HCT116 (cell line): ENCODE results near the gene GRIK2. TPM values are rescaled to one million over a fixed set of nuclear protein-coding genes. Genes with fewer than 3 reads are reported as not detected.

Source experiments
- ATAC-seq: fragments of 200-7000 bp; cut with Tn5 transposase; 2 replicates; pipeline ENCODE4 v1.9.1; 2020; ENCODE audit warnings: mild to moderate bottlenecking, moderate library complexity
- BruUV-seq: library from RNA; stranded (reverse); fragments of 400-500 nt; replicated peaks from 2 replicates; lab custom pipeline; 2021; lab: Mats Ljungman, UMichigan
- CTCF ChIA-PET: fragments of 300-600 bp; sonication (Branson Sonifier 250); formaldehyde crosslinking; loops from one replicate; lab custom pipeline; 2021; ENCODE audit warnings: antibody characterized with exemption; lab: Charles Lee
- POLR2A ChIA-PET: fragments of 300-600, 350-600 bp; sonication (Branson Sonifier 250); formaldehyde crosslinking; loops from one replicate; lab custom pipeline; 2021; ENCODE audit warnings: antibody characterized with exemption; lab: Charles Lee
- RAD21 ChIA-PET, 2 experiments: fragments of 300-600 bp; sonication (Branson Sonifier 250); formaldehyde crosslinking; loops; one replicate each; lab custom pipeline; 2023; ENCODE audit warnings: low total read pairs in 2 of 2; ENCODE audit not compliant: uncharacterized antibody in 2 of 2, unreplicated experiment in 2 of 2, low non-redundant PET in 1 of 2; lab: Charles Lee
- DNase-seq: peaks from one replicate; pipeline ENCODE4 v3.0.0-alpha.2; 2010; ENCODE audit warnings: low read depth, low spot score
- H2AFZ ChIP-seq: fragments of 200-600 bp; shearing (Covaris generic), sonication (generic); 2 replicates; pipeline ENCODE4 v1.6.1; 2017; ENCODE audit warnings: low read depth, mixed run types, mixed read lengths, antibody characterized with exemption, low read length; ENCODE audit not compliant: poor library complexity, severe bottlenecking
- H3K27ac ChIP-seq: 2 replicates; pipeline ENCODE4 v1.5.1; 2012; ENCODE audit warnings: low read depth, low read length
- H3K27me3 ChIP-seq: fragments of 200-600 bp; sonication (generic); 2 replicates; pipeline ENCODE4 v1.6.1; 2016; ENCODE audit warnings: mixed run types, low read length, mixed read lengths; ENCODE audit not compliant: insufficient read depth
- H3K36me3 ChIP-seq, 2 experiments: fragments of 200-500 bp in 1 of 2; fragments of 200-600 bp in 1 of 2; sonication (Bioruptor generic) in 1 of 2; sonication (generic) in 1 of 2; 2 replicates each; pipeline versions ENCODE4 v1.5.1 to v1.6.1; 2014 to 2016; ENCODE audit warnings: low read length in 2 of 2, inconsistent platforms in 1 of 2, mixed read lengths in 1 of 2, mixed run types in 1 of 2; ENCODE audit not compliant: insufficient read depth in 2 of 2, control insufficient read depth in 1 of 2
- H3K4me1 ChIP-seq, 2 experiments: fragments of 200-600 bp in 1 of 2; sonication (generic) in 1 of 2; 2 replicates each; pipeline versions ENCODE4 v1.5.1 to v1.6.1; 2012 to 2017; ENCODE audit warnings: low read length in 2 of 2, inconsistent platforms in 1 of 2, mild to moderate bottlenecking in 1 of 2, mixed read lengths in 1 of 2, mixed run types in 1 of 2, moderate library complexity in 1 of 2; ENCODE audit not compliant: insufficient read depth in 2 of 2, control insufficient read depth in 1 of 2
- H3K4me2 ChIP-seq: fragments of 200-600 bp; sonication (generic); 2 replicates; pipeline ENCODE4 v1.6.1; 2017; ENCODE audit warnings: mixed run types, low read length, mixed read lengths
- H3K4me3 ChIP-seq, 2 experiments: fragments of 200-600 bp in 1 of 2; sonication (generic) in 1 of 2; replicated peaks in 1 of 2; 2 replicates each; pipeline ENCODE4 v1.5.1; 2011 to 2016; ENCODE audit warnings: low read length in 2 of 2, control low read depth in 1 of 2, low read depth in 1 of 2, mild to moderate bottlenecking in 1 of 2, mixed read lengths in 1 of 2, mixed run types in 1 of 2
- H3K79me2 ChIP-seq: fragments of 200-600 bp; sonication (generic); 2 replicates; pipeline ENCODE4 v1.6.1; 2017; ENCODE audit warnings: mild to moderate bottlenecking, mixed run types, low read length, moderate library complexity, mixed read lengths; ENCODE audit not compliant: insufficient read depth
- H3K9ac ChIP-seq: fragments of 200-600 bp; sonication (generic); 2 replicates; pipeline ENCODE4 v1.6.1; 2016; ENCODE audit warnings: low read length, mixed read lengths
- H3K9me2 ChIP-seq: fragments of 200-600 bp; sonication (generic), shearing (Covaris generic); 2 replicates; pipeline ENCODE4 v1.6.1; 2017; ENCODE audit warnings: mixed run types, mild to moderate bottlenecking, moderate library complexity; ENCODE audit not compliant: insufficient read depth
- H3K9me3 ChIP-seq, 2 experiments: fragments of 200-500 bp in 1 of 2; fragments of 200-600 bp in 1 of 2; sonication (Bioruptor generic) in 1 of 2; sonication (generic) in 1 of 2; 2 replicates each; pipeline ENCODE4 v1.6.1; 2014 to 2017; ENCODE audit warnings: low read length in 2 of 2, mixed read lengths in 2 of 2, inconsistent platforms in 1 of 2, low read depth in 1 of 2, mild to moderate bottlenecking in 1 of 2, mixed run types in 1 of 2, moderate library complexity in 1 of 2; ENCODE audit not compliant: control insufficient read depth in 1 of 2, insufficient read depth in 1 of 2
- H4K20me1 ChIP-seq: fragments of 200-600 bp; sonication (generic), shearing (Covaris generic); 2 replicates; pipeline ENCODE4 v1.6.1; 2017; ENCODE audit warnings: mixed run types, mild to moderate bottlenecking, moderate library complexity; ENCODE audit not compliant: insufficient read depth
- CBX3 ChIP-seq: IDR thresholded peaks from 2 replicates; pipeline ENCODE4 v1.6.1; 2012; ENCODE audit warnings: low read depth
- CEBPB ChIP-seq: IDR thresholded peaks from 2 replicates; pipeline ENCODE4 v1.6.1; 2012; ENCODE audit warnings: low read depth
- EGR1 ChIP-seq: IDR thresholded peaks from 2 replicates; pipeline ENCODE4 v1.6.1; 2012; ENCODE audit warnings: low read depth
- ELF1 ChIP-seq: IDR thresholded peaks from 2 replicates; pipeline ENCODE4 v1.6.1; 2012; ENCODE audit warnings: low read depth, borderline replicate concordance
- EZH2 ChIP-seq: fragments of 200-600 bp; sonication (generic); IDR thresholded peaks from 2 replicates; pipeline ENCODE4 v1.6.1; 2017; ENCODE audit warnings: antibody characterized with exemption, mixed run types
- JUND ChIP-seq: IDR thresholded peaks from 2 replicates; pipeline ENCODE4 v1.6.1; 2012
- POLR2A ChIP-seq: IDR thresholded peaks from 2 replicates; pipeline ENCODE4 v1.7.0; 2011; ENCODE audit warnings: borderline replicate concordance; ENCODE audit not compliant: insufficient read depth, insufficient read length; ENCODE audit errors: extremely low read depth
- intact Hi-C: fragments of 100-400 bp; cut with micrococcal nuclease; formaldehyde crosslinking; loops from 2 replicates; pipeline ENCODE4 v1.10.0; 2022
- total RNA-seq: library from RNA; stranded (reverse); gene quantifications from one replicate; pipeline ENCODE4 v1.2.1, GENCODE V29; 2021; ENCODE audit not compliant: unreplicated experiment
- TF ChIP-seq, protein P1 (sequence below): IDR thresholded peaks from 2 replicates; pipeline ENCODE4 v1.6.1; 2011; ENCODE audit warnings: mild to moderate bottlenecking, low read length, moderate library complexity; ENCODE audit not compliant: insufficient replicate concordance; ENCODE audit errors: extremely low read depth

Gene GRIK2
- total RNA-seq, 1 experiment from 2014 or later: 0.64 TPM

DNA sequence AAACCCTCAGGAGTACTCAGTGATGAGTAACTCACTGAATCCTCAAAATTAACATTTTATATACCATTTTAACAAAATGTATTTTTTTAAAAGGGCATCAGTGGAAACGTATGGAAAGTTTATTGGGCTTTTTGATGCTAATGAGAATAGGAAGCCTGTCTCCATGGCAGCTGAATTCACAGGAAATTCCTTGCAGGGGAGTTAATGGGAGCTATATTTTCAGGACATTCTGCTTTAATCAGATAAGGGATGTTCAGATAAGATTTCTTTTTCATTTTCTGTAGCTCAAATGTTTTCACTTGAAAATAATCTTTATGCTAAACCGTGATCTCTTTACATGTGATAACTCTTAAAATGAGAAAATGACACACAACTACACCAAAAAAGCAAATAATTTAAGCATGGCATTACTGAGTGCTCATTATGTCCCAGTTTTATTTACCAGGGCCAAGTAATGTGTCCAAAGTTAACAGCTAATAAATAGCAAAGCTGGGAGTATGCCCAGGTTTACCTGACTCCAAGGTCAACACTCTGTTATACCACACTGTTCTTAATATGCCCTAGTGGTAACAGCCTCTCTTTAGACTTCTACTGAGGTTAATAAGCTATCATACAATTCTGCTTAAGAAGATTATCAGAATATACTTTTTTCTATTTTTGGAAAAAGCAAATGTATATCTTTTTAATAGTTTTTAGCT, 348.1 kb downstream of the GRIK2 start:
- ChIA-PET CTCF (no interaction called here), RAD21 (no interaction called here), POLR2A (no interaction called here)
- no peaks in the 10 kb centered on the region for H3K79me2 ChIP-seq
- H3K27ac ChIP-seq: no peak overlapping the region
- H3K9me3 ChIP-seq: no peaks in the 10 kb centered on the region
- intact Hi-C loops: no loop called here
- no peak overlapping the region for H3K4me2 ChIP-seq
- H3K27me3 ChIP-seq: no peaks in the 10 kb centered on the region
- no peak overlapping the region for H3K4me3 ChIP-seq
- no peaks in the 10 kb centered on the region for H3K36me3 ChIP-seq
- TF ChIP-seq EZH2: no peak
- no peak for TF ChIP-seq ELF1
- TF ChIP-seq, protein P1, sequence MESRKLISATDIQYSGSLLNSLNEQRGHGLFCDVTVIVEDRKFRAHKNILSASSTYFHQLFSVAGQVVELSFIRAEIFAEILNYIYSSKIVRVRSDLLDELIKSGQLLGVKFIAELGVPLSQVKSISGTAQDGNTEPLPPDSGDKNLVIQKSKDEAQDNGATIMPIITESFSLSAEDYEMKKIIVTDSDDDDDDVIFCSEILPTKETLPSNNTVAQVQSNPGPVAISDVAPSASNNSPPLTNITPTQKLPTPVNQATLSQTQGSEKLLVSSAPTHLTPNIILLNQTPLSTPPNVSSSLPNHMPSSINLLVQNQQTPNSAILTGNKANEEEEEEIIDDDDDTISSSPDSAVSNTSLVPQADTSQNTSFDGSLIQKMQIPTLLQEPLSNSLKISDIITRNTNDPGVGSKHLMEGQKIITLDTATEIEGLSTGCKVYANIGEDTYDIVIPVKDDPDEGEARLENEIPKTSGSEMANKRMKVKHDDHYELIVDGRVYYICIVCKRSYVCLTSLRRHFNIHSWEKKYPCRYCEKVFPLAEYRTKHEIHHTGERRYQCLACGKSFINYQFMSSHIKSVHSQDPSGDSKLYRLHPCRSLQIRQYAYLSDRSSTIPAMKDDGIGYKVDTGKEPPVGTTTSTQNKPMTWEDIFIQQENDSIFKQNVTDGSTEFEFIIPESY: no peak
- TF ChIP-seq JUND: no peak
- TF ChIP-seq CBX3: no peak
- no peak for TF ChIP-seq EGR1
- TF ChIP-seq POLR2A: no peak
- H2AFZ ChIP-seq: no peak overlapping the region
- DNase-seq: no peak
- no peak for ATAC-seq
- no peak overlapping the region for H3K9ac ChIP-seq
- no peaks in the 10 kb centered on the region for H3K4me1 ChIP-seq
- no peaks in the 10 kb centered on the region for H4K20me1 ChIP-seq
- no peaks in the 10 kb centered on the region for H3K9me2 ChIP-seq
- BruUV-seq: no TSS peak

DNA sequence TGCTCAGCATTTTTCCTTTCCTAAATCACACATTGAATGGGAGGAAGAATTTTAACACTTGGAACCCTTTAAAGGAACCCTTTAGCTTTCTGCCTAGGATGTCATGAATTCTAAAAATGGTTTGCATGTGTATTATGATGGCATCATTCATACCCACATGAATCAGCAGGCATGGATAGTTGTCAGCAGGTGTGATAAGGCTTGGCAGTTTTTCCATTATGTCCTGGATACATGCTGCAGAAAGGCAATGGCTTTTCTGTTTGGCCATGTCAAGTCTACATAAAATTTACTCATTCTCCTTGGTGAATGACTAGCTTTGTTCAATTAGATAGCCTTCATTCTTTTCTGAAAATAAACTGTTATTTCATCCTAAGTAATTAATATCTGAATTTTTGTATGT, 353.7 kb downstream of the GRIK2 start:
- no peaks in the 10 kb centered on the region for H3K36me3 ChIP-seq
- H3K4me1 ChIP-seq: no peaks in the 10 kb centered on the region
- BruUV-seq: no TSS peak
- DNase-seq: no peak
- H3K79me2 ChIP-seq: no peaks in the 10 kb centered on the region
- ChIA-PET CTCF (no interaction called here), RAD21 (no interaction called here), POLR2A (no interaction called here)
- intact Hi-C loops: no loop called here
- TF ChIP-seq EZH2: no peak
- TF ChIP-seq CEBPB: no peak
- H3K9ac ChIP-seq: no peak overlapping the region
- H3K9me3 ChIP-seq: no peaks in the 10 kb centered on the region
- no peaks in the 10 kb centered on the region for H4K20me1 ChIP-seq
- no peaks in the 10 kb centered on the region for H3K27me3 ChIP-seq
- no peak overlapping the region for H2AFZ ChIP-seq
- ATAC-seq: no peak
- H3K27ac ChIP-seq: no peak overlapping the region
- no peak overlapping the region for H3K4me3 ChIP-seq
- H3K9me2 ChIP-seq: no peaks in the 10 kb centered on the region
- no peak overlapping the region for H3K4me2 ChIP-seq
